WERI-Rb-1 (cell line): ENCODE results near the gene ACKR1.

Source experiments
- DNase-seq: peaks from one replicate; pipeline ENCODE4 v3.0.0-alpha.2; 2020
- H3K27ac ChIP-seq: fragments of 250-450 bp; sonication (Bioruptor Pico); 2 replicates; pipeline ENCODE4 v1.5.1; 2020; ENCODE audit warnings: mild to moderate bottlenecking, moderate library complexity
- H3K27me3 ChIP-seq: fragments of 250-450 bp; sonication (Bioruptor Pico); 2 replicates; pipeline ENCODE4 v1.5.1; 2021; ENCODE audit warnings: mild to moderate bottlenecking, low read depth, moderate library complexity; ENCODE audit not compliant: insufficient read depth, severe bottlenecking
- H3K36me3 ChIP-seq: fragments of 250-450 bp; sonication (Bioruptor Pico); 2 replicates; pipeline ENCODE4 v1.5.1; 2020; ENCODE audit warnings: mild to moderate bottlenecking, moderate library complexity
- H3K4me3 ChIP-seq: 2 replicates; pipeline ENCODE4 v1.5.1; 2011; ENCODE audit warnings: low read depth, mild to moderate bottlenecking, control low read depth, low read length
- H3K9me3 ChIP-seq: fragments of 250-450 bp; sonication (Bioruptor Pico); 2 replicates; pipeline ENCODE4 v1.5.1; 2021; ENCODE audit warnings: mild to moderate bottlenecking, moderate library complexity; ENCODE audit not compliant: severe bottlenecking
- CTCF ChIP-seq: IDR thresholded peaks from 2 replicates; pipeline ENCODE4 v1.5.1; 2011; ENCODE audit warnings: low read depth, mild to moderate bottlenecking, control low read depth, inconsistent platforms, low read length

The ACKR1 gene

GRCh38 chr1:159204161-159205141 lies at the start of gene ACKR1:
Gene ACKR1, plus strand, starts transcription at chr1:159204875. Its CDS starts 85 bp downstream, at chr1:159204960.
- Histone ChIP-seq H3K27ac (no peak within 1 kb of the TSS), H3K4me3 (no peak within 1 kb of the TSS), H3K36me3 (no peaks in the 10 kb centered on the region), H3K27me3 (peaks cover 93% of the 10 kb centered on the region), H3K9me3 (peaks cover 3% of the 10 kb centered on the region)
- DNase-seq, result no peak
- TF ChIP-seq CTCF, result no peak

GRCh38 chr1:159161001-159161718 lies 43.5 kb upstream of the ACKR1 start:
- Histone ChIP-seq H3K4me3 (no peak overlapping the region), H3K9me3 (no peaks in the 10 kb centered on the region), H3K36me3 (no peaks in the 10 kb centered on the region), H3K27ac (no peak overlapping the region), H3K27me3 (peaks cover 72% of the 10 kb centered on the region)
- peak; percentile 81 for DNase-seq
- TF ChIP-seq CTCF, result peak; percentile 98

- H3K36me3 ChIP-seq, result no peaks in the 10 kb centered on the region
- H3K27me3 ChIP-seq, result peaks cover 74% of the 10 kb centered on the region
- TF ChIP-seq CTCF, result no peak
- DNase-seq, result no peak
- H3K9me3 ChIP-seq, result no peaks in the 10 kb centered on the region
- H3K4me3 ChIP-seq, result no peak overlapping the region
- no peak overlapping the region for H3K27ac ChIP-seq
These were observed 43.0 kb upstream of the ACKR1 start for GRCh38 chr1:159161719-159162026.

- H3K27me3 ChIP-seq, result peaks cover 79% of the 10 kb centered on the region
These were observed 42.0 kb upstream of the ACKR1 start for GRCh38 chr1:159162516-159163265.

More at GRCh38 chr1:159162516-159163265, 42.0 kb upstream of the ACKR1 start:
- TF ChIP-seq CTCF, result no peak
- no peaks in the 10 kb centered on the region for H3K9me3 ChIP-seq
- DNase-seq, result no peak
- no peak overlapping the region for H3K27ac ChIP-seq
- H3K36me3 ChIP-seq, result no peaks in the 10 kb centered on the region
- H3K4me3 ChIP-seq, result no peak overlapping the region
